ENCODE measurements around the gene SCRN2. TPM values are rescaled to one million over a fixed set of nuclear protein-coding genes. Genes with fewer than 3 reads are reported as not detected.

Gene SCRN2
- total RNA-seq, 2 donors from 2014 or later = 13.3 to 17.8 TPM

DNA sequence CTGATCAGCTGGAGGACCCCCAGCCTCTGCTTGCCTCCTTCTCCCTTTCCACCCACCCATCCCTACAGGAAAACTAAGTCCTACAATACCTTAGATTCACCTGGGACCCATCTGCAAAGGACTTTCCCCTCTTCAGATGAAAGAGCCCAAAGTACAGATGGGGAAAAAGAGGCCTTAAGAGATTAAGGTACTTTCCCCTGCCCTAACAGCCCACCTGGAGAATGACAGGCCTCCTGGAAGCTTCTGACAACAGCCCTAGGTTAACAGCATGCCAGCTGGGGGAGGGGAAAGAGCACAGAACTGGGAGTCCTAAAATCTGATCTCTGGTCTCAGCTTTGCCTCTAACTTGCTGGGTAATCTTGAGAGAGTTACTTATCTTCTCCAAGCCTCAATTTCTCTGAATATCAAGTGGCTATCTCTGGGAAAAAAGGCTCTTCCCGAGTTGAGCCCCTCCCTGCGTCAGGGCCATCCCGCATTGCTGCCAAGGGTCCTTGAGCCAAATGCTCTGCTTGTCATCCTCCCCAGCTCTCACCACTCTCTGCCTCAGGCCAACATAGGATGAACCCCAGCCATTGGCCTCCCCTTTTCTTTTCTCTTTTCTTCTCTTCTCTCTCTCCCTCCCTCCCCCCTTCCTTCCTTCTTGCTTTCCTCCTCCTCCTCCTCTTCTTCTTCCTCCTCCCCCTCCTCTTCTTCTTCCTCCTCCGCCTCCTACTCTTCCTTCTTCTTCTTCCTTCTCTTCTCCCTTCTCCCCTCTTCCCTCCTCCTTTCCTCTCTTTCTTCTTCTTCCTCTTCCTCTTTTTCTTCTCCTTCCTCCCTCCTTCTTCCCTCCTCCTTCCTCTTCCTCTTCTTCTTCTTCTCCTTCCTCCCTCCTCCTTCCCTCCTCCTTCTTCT, 32.4 kb upstream of the SCRN2 start:
- DNase-seq (ENCODE audit: low spot score) = no peak
- intact Hi-C loops (cut with DNase I) = no loop called here

GRCh38 chr17:47872651-47873161, 31.6 kb upstream of the SCRN2 start:
- intact Hi-C loops (cut with DNase I) = no loop called here

DNA sequence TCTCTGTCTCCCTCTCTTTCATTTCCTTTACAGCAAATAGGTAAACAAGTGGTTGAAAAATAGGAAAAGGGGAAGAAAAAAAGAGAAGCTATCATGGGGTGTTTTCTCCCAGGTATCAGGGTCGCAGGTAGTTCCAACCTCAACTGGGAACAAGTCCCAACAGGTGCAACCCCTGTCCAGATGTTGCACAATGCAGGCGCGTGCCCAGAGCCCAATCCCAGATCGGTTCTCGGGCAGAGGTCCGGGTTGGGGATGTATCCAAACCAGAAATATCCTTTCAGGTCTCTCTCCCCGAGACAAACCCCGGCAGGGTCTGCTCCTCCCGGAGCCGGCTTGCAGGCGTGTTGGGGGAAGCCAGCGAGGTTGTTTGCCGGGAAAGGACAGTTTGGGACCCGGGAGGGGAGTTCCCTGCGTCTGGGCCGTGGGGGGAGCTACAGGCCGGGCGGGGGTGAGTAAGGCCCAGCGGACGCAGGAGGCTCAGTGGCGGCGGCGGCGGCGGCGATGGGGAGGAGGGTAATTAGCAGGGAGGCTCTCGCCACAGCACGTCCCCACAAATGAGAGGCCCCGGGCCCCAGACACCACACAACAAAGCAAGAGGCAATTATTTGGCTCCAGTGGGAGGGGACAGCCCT, 31.1 kb upstream of the SCRN2 start:
- DNase-seq (ENCODE audit: low spot score) = no peak
- intact Hi-C loops (cut with DNase I) = no loop called here

More at GRCh38 chr17:47872651-47873161, 31.6 kb upstream of the SCRN2 start:
- no peak for DNase-seq (ENCODE audit: low spot score)

DNA sequence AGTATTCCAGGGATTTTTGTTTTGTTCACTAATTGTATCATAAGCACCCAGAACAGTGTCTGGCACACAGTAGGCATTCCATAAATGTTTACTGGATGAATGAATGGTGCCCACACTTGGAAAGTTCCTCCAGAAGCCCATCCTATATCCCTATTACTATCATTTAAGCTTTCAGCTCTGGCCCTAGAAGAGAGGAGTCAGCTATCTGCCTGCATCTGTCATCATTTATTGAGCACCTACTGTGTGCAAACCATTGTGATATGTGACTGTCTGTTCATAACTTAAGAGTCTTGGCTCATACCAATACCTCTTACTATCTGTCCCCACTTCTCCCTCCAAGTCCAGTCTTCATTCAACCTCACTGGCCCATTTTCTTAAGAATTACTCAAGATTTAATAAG, 30.0 kb upstream of the SCRN2 start:
- no peak for DNase-seq (ENCODE audit: low spot score)
- intact Hi-C loops (cut with DNase I) = no loop called here

DNA sequence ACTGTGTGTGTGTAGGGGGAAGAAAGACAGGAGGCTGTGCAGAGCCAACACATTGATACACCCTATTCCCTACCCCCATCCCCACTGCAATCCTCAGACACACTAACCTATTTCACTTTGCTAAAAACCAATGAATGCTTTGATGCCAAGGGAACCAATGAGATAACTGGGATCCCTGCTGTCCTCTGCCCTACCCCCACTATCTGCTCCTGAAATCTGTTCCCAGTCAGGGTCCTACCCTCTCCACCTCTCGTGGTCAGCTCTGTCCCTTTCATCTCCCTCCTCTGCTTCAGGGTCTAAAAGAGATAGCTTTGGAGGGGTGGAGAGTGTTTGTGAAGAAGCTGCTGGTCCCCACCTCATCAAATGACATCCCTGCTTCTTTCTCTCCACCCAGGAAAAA, 29.0 kb upstream of the SCRN2 start:
- intact Hi-C loops (cut with DNase I) = no loop called here
- no peak for DNase-seq (ENCODE audit: low spot score)

- intact Hi-C loops (cut with DNase I) = no loop called here
- DNase-seq (ENCODE audit: low spot score) = no peak
Observed at GRCh38 chr17:47869114-47869513, 28.0 kb upstream of the SCRN2 start.

- intact Hi-C loops (cut with DNase I) = no loop called here
- DNase-seq (ENCODE audit: low spot score) = no peak
Observed at GRCh38 chr17:47867813-47868533, 26.9 kb upstream of the SCRN2 start.

DNA sequence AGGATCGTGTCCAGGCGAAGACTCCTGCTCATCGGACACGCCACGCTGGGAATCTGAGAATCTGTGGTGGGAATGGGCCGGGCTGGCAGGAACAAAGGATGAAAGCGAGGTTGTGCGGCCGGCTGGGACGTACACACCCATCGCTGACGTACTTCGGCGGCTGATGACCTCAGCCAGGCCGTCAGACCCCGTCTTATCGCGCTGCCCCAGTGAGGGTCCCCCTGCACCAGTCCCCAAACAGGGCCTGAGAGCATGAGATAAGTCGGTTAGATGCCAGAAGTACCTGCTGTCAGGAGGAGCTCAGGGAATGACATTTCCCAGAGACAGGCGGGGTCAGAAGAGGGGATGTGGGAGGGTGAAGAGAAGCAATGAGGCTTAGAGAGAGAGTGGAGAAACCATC, 25.9 kb upstream of the SCRN2 start:
- no peak for DNase-seq (ENCODE audit: low spot score)
- intact Hi-C loops (cut with DNase I) = no loop called here

DNA sequence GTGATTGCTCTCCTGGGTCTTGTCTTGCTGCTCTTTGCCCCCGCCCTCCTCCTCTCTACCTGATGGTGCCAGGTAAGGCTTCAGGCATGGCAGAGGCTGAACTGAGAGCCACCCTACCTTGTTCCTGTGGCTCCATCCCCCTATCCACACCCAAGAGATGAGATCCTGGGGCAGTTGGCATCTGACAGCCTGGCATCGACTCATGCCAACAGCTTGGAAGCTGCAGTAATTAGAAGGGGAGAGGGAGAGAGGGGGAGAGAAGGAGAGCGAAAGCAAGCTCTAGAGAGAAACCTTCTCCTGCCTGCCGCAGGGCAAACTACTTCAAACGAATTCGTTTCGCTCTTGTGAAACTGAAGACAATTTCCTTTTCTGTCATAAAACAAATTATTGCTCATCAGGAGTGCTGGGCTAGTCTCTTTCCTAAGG, 23.7 kb upstream of the SCRN2 start:
- no peak for DNase-seq (ENCODE audit: low spot score)
- intact Hi-C loops (cut with DNase I) = no loop called here

- intact Hi-C loops (cut with DNase I) = no loop called here
- DNase-seq (ENCODE audit: low spot score) = no peak
Observed at GRCh38 chr17:47862621-47863440, 21.8 kb upstream of the SCRN2 start.

- no peak for DNase-seq (ENCODE audit: low spot score)
- intact Hi-C loops (cut with DNase I) = no loop called here
Observed at GRCh38 chr17:47860386-47860785, 19.3 kb upstream of the SCRN2 start.

GRCh38 chr17:47857551-47858455, 16.7 kb upstream of the SCRN2 start:
- no peak for DNase-seq (ENCODE audit: low spot score)
- intact Hi-C loops (cut with DNase I) = no loop called here

GRCh38 chr17:47856830-47857229, 15.8 kb upstream of the SCRN2 start:
- intact Hi-C loops (cut with DNase I) = no loop called here
- no peak for DNase-seq (ENCODE audit: low spot score)

DNA sequence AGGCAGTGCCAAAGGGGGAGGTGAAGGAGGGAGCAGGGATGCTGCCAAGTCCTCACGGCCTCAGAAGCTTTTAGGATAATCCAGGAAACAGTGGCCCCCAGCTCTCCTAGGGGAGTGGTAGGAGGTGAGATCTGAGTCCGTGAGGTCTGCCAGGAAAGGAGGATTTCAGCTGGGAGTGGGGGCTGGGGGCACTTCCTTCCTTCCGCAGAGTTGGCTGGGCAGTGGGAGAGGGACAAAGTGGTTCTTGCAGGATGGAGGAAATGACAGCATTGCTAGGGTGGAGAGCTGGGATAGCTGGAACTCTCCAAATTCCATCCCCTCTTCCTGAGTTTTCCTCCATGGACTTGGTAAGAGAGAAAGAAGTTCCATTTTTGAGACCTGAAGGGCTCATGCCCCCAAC, 14.7 kb upstream of the SCRN2 start:
- intact Hi-C loops (cut with DNase I) = no loop called here

DNA sequence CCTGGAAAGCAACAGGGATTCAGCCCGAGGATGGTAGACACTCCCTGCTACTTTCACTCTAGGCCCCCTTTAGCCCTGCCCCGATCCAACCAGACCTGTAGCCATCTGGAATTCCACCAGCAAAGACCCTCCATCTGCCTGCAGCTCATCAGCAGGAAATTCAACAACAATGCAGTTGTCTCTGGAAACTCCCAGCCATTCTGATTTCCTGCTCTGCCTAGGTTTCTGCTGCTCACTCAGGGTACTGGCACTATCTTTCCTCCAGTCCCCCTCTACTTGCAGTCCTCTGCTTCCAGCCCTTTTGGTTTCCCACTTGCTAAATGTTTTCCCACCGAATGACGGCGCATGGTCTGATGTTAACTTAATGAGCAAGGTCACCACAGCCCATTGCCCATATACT, 12.5 kb upstream of the SCRN2 start:
- intact Hi-C loops (cut with DNase I) = no loop called here
- DNase-seq (ENCODE audit: low spot score) = no peak

More for the DNA sequence above, 14.7 kb upstream of the SCRN2 start:
- no peak for DNase-seq (ENCODE audit: low spot score)

DNA sequence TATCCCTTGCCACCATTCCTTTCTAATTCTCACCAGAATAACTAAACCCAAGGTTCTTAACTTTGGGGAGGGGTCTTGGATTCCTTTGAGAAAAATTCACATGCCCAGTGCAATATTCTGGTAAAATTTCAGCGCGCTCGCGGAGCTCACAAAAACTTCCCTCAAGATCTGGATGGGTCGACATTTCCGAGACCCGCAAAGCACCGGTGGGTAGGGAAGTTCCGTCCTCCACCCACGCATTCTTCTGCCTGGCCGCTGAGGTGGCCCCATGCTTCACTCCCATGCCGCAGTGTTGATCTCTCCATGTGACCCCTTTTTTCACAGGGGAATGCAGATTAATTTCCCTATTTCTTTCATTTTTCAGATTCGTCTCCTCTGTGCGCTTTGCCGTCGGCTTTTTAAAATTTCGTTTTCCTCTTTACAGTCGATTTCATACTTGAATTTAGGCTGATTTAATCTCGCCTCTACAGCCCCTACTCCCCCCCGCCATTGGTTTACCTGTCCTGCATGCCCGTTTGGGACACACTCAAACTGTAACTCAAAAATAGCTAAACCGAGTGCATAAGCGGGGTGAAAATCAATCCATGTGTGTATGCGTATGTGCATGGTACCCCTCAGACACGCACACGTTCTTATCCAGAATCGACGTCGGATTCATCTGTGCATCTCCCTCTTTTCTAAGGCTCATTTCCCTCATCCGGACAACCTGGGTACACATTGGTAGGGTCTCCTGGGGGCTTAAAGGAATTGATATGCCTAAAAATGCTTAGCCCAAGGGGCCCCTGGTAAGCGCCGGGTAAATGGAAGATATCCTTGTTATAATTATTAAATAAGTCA, 11.3 kb upstream of the SCRN2 start:
- no peak for DNase-seq (ENCODE audit: low spot score)
- intact Hi-C loops (cut with DNase I) = no loop called here

DNA sequence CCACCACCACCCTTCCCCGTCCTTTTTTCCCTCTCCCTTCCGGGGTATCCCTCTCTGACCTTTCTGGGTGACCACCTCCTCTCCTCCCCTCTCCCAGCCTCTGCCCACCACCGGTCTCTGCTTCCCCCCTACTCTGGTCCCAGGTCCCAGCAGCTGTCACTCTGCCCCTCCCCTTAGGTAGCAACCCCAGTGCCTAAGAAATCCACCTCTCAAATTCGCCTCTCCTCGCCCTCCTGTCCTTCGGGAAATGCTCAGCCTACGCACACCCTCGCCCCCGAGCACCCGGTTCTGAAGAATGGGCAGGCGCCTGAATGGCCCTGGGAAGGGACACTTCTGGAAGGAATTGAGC, 10.7 kb upstream of the SCRN2 start:
- DNase-seq (ENCODE audit: low spot score) = no peak
- intact Hi-C loops (cut with DNase I) = no loop called here
